Activated CD8-positive, alpha-beta memory T cell treated with anti-CD3 and anti-CD28 coated beads for 4 hours (primary cell): Measurements from ENCODE around the gene ZNF135.

ENCODE experiments used
- DNase-seq, 2 donors: peaks; one replicate each; pipeline ENCODE4 v3.0.0-alpha.2; 2020; ENCODE audit warnings: low read depth in 2 of 2

ZNF135 gene

DNA sequence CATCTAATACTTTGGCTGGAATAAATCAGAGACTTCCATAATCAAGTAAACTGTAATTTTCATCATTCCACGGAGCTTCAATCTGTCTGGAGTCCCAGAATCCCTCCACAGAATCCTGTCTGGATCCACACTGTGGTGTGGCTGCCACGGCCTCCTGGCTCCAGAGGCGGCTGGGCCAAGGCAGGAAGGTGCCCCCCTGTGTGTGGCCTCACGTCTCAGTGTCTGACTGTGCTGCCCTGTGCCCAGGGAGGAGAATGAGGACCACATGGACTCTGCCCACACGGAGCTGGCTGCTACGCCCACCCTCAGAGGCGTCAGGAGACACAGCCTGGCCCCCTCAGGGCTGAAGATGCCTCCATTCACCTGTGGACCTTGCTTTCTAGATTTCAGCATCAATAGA lies 12.2 kb upstream of the ZNF135 start:
- no peak for DNase-seq

DNA sequence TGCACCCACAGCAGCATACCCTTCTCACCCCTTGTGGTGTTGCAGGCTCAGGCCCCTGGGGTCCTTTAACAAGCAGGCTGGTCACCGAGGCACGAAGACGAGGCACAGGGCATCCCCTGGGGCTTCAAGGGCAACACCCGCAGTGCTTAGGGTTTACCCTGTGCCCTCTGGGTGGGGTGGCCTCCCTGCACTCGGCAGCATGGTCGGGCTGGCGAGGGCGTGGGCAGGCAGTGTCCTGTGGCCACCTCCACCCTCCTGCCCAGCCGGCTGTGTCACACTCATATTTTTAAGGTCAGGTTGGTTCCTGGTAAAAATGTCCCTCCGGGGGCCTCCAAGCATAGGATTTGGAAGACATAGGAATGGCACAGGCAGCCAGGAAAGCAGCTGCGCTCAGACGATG lies 11.4 kb upstream of the ZNF135 start:
- no peak for DNase-seq

DNA sequence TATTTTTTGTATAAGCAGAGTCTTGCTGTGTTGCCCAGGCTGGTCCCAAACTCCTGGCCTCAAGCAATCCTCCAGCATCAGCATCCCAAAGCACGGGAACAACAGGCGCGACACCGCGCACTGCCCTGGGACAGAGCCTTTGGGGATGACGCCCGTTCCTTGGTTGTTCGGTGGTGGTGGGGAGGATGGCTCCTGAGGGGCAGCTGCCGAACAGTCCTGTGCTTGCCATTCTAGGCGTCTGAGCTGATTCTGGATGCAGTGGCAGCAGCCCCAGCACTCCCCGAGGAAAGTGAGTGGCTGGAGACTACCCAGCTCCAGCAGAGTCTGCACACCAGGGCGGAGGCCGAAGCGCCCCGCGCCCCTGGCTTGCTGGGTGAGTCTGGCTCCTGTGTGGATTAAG lies 6.8 kb upstream of the ZNF135 start:
- no peak for DNase-seq

DNA sequence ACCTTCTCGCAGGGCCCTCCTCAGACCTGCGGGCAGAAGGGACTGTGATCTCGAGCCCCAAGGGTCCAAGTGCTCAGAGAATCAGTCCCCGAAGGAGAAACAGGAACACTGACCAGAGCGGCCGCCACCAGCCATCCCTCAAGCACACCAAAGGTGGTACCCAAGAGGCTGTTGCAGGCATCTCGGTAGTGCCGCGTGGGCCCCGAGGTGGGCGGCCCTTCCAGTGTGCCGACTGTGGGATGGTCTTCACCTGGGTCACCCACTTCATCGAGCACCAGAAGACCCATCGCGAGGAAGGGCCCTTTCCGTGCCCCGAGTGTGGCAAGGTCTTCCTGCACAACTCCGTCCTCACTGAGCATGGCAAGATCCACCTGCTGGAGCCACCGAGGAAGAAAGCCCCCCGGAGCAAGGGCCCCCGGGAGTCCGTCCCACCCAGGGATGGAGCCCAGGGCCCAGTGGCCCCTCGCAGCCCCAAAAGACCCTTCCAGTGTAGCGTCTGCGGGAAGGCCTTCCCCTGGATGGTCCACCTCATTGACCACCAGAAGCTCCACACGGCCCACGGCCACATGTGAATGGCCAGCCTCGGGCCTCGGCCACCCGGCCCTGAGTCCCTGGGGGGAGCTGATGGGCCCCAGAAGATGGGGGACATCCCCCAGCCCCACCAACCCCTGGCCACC lies 5.5 kb upstream of the ZNF135 start:
- DNase-seq = no peak

DNA sequence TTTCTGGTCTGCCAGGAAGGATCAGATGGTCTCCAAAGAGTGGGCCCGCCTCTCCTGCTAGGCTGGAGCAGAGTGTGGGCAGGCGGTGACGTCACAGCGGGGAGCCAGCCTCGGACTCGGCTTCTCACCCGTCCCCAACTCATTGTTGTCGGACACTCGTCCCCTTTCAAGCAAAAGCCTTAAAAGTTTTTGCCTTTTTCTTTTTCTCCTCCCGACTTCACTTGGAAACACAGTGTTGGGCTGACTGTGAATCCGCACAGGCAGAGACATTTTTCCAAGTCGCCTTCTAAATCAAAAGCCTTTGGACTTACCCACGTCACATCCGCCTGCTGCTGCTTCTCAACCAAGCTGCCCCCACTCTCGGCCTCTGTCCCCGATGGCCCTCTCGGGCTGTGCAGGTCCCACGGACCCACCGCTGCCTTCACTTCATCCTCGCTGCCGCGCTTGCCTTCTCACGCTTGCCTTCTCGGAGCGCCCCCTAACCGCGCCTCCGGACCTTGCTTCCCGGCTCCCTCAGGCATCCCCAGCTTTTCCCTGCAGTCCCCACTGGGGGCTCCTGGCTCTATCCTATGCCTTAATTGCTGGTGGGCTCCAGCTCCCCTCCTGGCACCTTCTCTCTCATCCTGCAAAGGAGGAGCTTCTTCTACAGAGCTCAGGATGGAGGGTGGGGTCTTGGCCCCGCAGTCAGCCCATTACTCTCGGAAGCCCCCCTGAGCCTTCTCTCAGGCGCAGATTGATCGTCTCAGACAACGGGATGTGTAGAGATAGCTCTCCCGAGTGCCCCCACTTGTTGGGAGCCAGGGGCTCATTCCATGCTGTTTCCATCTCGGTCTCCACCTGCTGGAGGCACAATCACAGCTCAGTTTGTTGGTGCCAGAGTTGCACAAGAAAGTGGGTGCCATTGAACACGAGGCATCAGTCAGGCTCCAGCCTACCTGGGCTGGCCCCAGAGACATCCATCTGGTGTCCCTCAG lies 3.9 kb upstream of the ZNF135 start:
- no peak for DNase-seq

DNA sequence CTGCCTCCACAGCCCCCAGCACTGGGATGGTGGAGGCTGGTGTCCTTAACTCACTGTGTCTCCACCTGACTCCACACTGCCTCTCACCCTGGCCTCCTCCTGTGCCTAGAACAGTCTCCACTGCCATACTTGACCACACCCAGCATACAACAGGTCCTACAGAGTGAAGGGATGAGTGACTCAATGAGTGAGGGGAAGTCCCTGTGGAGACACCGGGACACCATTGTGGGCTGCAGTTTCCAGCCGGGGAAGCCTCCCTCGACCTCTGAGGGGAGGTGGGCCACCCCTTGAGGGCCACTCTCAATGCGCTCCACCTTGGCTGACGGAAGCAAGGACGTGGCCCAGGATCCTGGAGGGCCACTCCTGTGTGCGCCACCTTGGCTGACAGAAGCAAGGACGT lies 2.8 kb upstream of the ZNF135 start:
- DNase-seq = no peak

DNA sequence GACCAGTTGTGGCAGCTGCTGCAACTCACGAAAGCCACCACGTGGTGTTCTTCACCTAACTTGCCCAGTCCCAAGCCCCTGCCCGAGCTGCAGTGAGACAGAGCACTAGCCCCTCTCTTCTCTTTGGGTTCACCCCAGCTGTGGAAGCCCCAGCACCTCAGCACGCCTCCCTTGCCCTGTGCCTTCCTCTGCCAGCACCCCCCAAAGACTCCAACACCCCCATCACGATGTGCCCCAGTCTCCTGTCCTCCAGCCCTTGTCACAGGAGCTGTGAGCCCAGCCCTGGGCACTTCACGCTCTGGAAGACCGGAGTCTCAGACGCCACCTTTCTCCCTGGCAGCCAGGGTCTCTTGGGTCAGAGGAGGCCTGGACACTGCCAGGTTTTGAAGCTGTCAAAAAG lies 2.2 kb upstream of the ZNF135 start:
- DNase-seq = no peak

DNA sequence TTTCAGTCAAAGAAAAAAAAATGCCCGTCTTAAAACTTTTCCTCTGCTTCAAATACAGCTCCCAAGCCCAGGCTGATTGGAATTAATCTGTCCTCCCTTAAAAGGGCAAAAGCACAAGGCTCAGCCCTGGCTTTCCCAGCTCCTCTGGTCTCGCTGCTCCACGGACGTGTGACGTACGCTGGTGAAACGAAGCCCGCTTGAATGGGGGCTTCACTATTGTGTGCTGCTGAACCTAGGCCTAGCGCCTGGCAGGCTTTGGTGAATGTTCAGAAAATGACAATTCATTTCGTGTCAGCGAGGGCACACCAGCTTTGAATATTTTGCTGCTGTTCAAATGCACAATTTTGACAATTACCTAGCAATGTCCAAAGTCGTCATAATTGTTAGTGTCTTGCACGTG lies 615 bp upstream of the ZNF135 start:
- no peak for DNase-seq

DNA sequence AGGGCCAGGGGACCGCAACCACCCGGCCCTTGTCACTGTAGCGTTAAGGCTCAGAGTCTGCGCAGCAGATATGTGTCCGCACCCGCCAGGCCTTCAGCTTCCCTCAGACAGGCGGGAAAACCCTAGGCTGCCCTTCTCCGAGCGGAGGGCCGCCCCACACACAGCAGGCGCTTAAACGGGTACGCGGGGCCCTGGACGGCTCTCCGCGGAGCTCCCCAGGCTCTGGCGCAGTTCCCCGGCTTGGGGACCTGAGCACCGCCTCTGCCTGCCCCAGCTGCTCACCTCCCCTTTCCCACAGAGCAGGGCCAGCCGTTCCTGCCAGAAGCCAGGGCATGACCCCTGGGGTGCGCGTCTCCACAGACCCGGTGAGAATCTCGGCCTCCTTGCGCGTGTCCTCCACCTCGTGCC lies 593 bp downstream of the ZNF135 start:
- DNase-seq = no peak

DNA sequence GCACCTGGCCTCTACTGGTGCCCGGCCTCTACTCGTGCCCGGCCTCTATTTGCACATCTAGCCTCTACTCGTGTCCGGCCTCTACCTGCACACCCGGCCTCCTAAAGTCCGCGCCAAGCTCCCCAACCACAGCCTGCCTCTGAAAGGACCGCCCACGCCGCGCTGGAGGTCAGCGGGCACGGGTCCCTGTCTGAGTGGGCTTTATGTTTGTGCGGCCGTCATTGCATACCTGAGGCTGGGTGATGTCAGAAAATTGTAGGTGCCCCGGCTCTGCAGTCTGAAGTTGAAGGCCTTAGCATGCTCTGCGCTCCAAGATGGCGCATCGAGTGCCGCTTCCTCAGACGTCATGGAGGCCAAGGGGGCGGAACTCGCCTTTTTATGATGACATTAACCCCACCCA lies 1.1 kb downstream of the ZNF135 start:
- DNase-seq = no peak

DNA sequence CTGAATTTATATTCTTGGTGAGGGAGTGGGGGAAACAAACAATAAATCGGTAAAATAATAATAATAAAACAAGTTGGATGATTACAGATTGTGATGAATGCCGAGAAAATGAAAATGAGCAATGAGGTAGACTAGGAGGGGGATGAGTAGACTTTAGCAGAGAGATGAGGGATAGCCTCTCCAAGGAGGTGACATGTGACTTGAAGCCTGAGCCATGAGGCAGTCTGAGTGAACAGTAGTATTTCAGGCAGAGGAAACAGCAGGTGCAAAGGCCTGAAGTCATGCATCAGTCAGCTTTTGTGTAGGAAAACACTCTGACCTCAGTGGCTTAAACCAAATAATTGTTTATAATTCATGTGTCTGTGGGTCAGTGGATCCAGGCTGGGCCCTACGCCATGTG lies 4.6 kb downstream of the ZNF135 start:
- no peak for DNase-seq

DNA sequence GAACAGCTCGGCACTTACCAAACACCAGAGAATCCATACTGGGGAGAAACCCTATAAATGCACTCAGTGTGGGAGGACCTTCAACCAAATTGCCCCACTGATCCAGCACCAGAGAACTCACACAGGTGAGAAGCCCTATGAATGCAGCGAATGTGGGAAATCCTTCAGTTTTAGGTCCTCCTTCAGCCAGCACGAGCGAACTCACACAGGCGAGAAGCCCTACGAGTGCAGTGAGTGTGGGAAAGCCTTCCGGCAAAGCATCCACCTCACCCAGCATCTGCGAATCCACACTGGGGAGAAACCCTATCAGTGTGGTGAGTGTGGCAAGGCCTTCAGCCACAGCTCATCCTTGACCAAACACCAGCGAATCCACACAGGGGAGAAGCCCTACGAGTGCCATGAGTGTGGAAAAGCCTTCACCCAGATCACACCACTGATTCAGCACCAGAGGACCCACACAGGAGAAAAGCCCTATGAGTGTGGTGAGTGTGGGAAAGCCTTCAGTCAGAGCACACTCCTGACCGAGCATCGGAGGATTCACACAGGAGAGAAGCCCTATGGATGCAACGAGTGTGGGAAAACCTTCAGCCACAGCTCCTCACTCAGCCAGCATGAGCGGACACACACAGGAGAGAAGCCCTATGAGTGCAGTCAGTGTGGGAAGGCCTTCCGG lies 8.3 kb downstream of the ZNF135 start:
- no peak for DNase-seq

DNA sequence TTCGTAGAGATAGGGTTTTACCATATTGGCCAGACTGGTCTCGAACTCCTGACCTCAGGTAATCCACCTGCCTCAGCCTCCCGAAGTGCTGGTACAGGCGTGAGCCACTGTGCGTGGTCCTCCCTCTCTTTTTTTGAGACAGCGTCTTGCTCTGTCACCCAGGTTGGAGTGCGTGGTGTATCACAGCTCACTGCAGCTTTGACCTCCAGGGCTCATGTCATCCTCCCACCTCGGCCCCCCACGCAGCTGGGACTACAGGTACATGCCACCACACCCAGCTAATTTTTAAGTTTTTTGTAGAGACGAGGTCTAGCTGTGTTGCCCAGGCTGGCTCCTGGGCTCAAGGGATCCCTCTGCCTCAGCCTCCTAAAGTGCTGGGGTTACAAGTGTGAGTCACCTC lies 20.7 kb downstream of the ZNF135 start:
- no peak for DNase-seq

DNA sequence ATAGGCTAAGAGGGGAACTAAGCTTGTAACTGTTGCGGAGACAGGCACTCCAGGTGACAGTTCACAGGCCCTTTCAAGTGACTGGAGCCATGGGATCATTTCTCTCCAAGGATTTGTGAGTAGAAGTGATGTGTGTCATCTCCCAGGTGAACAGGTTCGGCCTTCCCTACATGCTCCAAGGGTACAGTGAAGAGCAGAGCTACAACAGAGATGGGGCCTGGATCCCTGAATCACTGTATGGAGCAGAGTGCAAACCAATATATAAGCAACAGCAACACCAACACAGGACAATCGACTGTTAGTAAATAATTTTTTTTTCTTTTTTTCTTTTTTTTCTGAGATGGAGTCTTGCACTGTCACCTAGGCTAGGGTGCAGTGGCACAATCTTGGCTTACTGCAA lies 23.9 kb downstream of the ZNF135 start:
- DNase-seq = no peak

DNA sequence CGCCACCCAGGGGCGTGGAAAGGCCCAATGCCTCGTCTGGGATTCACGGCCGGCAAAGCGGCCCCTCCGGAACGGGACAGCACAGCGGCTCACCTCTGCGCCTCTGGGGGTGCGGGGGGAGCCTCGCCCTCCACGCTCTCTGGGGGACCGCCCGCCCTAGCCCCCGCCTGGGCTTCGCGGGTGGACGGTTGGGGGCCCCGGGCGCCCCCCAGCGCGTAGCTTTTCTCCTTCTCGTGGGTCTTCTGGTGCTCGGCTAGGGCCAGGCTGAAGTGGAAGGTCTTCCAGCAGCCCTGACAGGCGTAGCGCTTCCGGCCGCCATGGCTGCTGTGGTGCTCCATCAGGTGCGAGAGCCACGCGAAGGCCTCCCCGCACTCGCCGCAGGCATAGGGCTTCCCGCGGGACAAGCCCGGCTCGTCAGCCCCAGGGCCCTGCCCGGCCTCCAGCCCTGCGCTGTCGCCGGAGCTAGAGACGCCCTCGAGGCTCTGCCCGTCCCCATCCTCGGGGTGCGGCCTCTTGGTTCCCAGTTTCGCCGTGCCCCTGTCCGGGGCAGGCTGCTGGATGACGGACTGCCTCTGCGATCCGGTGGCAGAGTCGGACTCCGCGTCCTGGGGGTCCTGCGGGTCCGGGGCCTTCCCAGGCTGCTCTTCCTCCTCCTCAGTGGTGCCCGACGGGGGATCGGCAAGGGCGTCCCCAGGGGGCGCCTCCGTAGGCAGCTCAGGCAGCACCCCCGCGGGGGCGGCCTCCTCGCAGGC lies 25.7 kb downstream of the ZNF135 start:
- DNase-seq = no peak

DNA sequence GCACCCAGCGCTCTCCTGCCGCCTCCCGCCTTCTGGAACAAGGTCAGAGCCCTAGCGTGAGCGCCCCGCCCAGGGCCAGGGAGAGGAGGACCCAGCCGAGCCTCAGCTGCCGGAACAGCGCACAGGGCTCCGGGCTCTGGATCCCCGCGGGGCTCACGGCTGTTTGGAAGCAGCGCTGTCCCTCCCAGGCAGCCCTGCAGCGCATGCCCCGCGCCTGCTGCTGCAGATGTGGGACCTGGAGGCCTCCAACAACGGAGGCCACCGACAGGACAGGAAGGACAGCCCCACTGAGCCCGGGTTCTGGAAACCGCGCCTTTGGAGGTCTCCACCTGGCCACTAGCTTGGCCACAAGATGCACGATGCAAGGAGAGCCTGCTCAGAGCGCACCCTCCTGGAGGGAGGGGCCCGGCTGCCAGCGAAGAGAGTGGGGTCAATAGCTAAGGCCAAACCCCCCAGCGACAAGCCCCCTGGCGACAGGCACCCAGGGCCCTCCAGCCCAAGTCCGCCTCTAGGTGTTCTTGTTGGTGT lies 26.3 kb downstream of the ZNF135 start:
- DNase-seq = no peak

DNA sequence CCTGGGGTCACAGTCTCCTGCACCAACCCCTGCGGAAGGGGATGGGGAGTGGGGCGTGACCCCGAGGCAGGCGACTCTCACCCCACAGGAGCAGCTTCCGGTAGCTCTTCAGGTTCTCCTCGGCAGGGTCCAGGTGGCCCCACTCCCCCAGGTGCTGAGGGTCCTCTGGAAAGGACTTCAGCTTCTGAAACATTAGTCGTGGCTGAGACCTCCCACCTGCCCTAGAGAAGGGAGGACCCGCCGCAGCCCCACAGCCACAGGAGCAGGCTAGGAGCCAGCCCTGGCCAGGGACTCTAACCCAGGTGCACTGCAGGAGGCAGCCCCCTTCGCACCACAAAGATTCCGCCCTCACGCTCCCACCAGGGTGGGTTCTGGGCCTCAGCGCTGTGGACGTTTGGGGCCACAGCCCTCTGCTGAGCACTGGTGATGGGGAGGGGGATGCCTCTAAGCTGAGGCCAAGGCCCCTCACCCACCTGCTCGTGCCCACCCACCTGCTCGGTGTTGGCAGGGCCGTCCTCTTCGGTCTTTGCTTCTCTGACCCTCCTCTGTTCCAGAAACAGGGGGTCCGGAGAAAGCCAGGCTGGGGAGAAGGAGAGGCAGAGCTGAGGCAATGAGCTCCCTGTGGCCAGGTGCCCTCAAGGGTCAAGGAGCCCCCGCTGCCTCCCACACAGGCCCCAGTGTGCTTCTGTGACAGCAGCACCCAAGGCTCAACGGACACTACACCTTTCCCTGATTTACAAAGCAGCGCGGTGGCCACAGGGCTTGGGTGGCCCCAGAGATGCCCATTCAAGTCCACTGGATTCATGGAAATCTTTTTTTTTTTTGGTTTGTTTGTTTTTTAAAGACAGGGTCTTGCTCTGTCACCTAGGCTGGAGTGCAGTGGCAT lies 28.0 kb downstream of the ZNF135 start:
- DNase-seq = no peak

DNA sequence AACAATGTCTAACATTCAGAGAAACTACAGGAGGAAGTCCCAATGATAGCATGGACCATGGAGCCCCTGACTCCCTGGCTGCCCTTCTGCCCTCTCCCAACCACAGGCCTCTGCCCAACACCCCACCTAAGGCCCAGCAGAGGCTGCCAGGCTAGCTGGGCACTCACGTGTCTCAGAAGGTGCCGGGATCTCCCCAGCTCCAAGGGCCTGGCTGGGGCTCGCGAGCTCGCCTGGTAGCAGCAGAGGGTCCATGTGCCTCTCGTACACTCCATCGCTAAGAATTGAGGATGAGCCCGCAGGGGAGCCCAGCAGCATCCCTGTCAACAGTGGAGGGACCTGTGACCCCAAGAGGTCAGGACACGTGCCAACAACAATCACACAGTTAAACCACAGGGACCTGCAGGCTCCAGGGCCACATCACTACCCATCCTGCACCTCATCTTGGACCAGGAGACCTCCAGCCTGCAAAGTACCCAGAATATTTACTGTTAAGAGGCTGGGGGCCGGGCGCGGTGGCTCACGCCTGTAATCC lies 29.5 kb downstream of the ZNF135 start:
- DNase-seq = no peak

DNA sequence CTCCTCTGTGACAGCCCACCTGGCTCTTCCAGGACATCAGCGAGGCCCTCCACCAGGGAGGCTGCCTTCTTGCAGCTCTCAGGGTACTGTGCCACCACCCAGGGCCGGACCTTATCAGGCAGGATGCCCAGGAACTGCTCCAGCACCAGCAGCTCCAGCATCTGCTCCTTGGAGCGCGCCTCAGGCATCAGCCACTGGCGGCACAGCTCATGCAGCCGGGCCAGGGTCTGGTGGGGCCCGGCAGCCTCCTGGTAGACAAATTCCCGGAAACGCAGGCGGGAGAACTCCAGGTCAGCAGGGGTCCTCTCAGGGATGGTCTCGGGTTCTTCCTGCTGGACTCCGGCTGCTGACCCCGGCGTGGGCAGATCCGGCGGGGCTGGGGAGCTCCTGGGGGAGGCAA lies 30.8 kb downstream of the ZNF135 start:
- no peak for DNase-seq

DNA sequence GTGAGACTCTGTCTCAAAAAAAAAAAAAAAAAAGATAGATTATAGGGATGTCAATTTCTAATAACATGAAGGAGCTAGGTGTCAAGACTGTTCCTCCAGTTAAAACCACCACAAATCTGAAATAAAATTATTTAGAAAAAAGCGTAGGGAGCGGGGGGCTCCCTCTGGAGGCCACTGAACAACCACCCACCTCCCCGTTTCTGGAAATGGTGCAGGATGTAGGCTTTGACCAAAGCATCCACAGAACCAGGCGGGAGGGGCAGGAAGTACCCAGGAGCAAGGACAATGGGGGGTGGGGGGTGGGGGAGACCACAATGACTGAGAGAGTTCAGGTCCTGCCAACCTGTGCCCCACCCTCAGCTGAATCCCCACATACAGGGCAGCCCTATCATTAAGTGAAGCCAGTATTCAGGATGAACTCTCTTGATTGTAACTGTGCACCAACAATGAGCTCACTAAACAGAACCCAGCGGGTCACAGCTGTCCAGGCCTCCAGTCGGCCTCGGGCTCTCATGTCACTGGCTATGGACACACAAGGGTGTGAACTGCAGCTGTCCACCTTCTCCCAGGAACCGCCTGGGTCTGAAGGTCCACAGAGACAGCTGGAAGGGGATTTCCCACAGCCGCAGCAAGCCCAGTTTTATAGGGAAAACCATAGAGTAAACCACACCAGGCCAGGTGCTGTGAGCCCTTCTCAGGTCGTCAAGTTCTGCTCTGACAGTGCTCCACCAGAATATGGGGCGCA lies 32.3 kb downstream of the ZNF135 start:
- no peak for DNase-seq
